Right atrium auricular region (tissue), 2 donors: ENCODE measurements around the gene GRM4. TPM values are rescaled to one million over a fixed set of nuclear protein-coding genes. Genes with fewer than 3 reads are reported as not detected.
"Not testable (repeated sequence)": the region's sequence is repeated elsewhere in the genome, so short reads cannot be mapped to it uniquely, and the experiment has no call there.

Experiments used
- DNase-seq: peaks from one replicate; pipeline ENCODE4 v3.0.0-alpha.2; 2019; ENCODE audit warnings: low spot score
- H3K27ac ChIP-seq, 2 donors: fragments of 200-600 bp; sonication (generic); 1 replicate in 1 of 2; 2 replicates in 1 of 2; pipeline ENCODE4 v1.5.1; 2016 to 2019
- H3K27me3 ChIP-seq, 2 donors: fragments of 200-600 bp; sonication (generic); one replicate each; pipeline versions ENCODE4 v1.5.1 to v1.6.0; 2017 to 2019
- H3K36me3 ChIP-seq: fragments of 200-600 bp; sonication (generic); one replicate; pipeline ENCODE4 v1.5.1; 2016
- H3K4me1 ChIP-seq, 2 donors: fragments of 200-600 bp; sonication (generic); one replicate each; pipeline versions ENCODE4 v1.5.1 to v1.6.0; 2017 to 2019
- H3K4me3 ChIP-seq, 2 donors: fragments of 200-600 bp; sonication (generic); 1 replicate in 1 of 2; 2 replicates in 1 of 2; pipeline ENCODE4 v1.5.1; 2017 to 2019; ENCODE audit warnings: mild to moderate bottlenecking in 1 of 2, moderate library complexity in 1 of 2
- H3K9me3 ChIP-seq, 2 donors: fragments of 200-600 bp; sonication (generic); one replicate each; pipeline ENCODE4 v1.5.1; 2019
- total RNA-seq, 2 donors: library from RNA; depleted of rRNA; stranded (reverse); fragments of >200 nt; gene quantifications; one replicate each; pipeline ENCODE4 v1.1.0, GENCODE V29; 2016
- TF ChIP-seq, protein P1 (sequence below), 2 donors: fragments of 200-600 bp; sonication (generic); IDR thresholded peaks; one replicate each; pipeline ENCODE4 v1.5.1; 2019; ENCODE audit warnings: antibody characterized with exemption in 2 of 2

The GRM4 gene
- total RNA-seq, 2 donors from 2014 or later = not detected

DNA sequence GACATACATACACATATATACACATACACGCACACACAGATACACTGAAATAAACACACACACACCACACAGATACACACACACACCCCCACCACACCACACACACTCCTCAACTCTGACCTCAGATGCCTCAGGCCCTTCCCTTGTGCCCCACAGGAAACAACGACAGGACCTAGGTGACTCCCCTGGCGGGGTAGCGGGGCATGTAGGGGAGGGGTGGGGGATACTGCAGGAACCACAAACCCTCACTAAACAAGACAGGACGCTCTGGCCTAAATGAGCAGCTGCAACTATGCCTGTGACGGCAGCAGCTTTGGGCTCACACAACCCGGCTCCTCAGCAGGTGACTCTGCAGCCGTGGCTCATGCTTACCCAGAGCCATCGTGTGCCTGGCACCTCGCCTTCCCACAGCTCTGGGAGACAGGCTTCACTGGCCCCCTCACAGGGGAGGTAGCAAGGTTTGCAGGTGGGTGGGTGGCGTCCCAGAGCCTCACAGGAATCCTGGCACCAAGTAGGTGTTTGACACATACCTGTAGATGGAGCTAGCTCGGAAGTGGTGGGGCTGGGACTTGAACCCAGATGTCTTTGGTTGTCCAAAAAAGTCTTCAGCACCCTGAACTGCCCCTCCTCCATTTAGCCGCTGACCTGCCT is 100.8 kb downstream of the GRM4 start:
- H3K27me3 ChIP-seq = no peaks in the 10 kb centered on the region

DNA sequence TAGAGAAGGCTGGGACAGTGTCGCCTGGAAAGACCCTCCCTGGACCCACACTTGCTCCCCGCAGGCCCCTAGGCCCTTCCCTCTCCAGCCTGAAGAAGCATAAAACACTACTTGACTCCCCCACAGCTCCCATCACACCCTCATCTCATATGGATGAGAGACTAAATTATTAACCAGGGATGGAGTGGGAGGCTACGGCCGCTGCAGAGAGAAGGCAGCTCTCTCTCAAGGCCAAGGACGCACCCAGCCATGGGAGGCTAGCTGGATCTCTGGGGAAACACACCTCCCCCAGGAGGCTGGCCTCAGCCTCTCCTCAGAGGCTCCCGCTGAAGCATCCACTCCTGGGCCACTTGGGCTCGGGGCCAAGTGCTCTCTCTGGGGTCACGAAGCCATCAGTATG is 102.5 kb downstream of the GRM4 start:
- Histone ChIP-seq H3K9me3 (no peaks in the 10 kb centered on the region), H3K27ac (no peak overlapping the region), H3K27me3 (no peaks in the 10 kb centered on the region), H3K4me3 (no peak overlapping the region), H3K4me1 (no peaks in the 10 kb centered on the region), H3K36me3 (no peaks in the 10 kb centered on the region)
- TF ChIP-seq, protein P1, sequence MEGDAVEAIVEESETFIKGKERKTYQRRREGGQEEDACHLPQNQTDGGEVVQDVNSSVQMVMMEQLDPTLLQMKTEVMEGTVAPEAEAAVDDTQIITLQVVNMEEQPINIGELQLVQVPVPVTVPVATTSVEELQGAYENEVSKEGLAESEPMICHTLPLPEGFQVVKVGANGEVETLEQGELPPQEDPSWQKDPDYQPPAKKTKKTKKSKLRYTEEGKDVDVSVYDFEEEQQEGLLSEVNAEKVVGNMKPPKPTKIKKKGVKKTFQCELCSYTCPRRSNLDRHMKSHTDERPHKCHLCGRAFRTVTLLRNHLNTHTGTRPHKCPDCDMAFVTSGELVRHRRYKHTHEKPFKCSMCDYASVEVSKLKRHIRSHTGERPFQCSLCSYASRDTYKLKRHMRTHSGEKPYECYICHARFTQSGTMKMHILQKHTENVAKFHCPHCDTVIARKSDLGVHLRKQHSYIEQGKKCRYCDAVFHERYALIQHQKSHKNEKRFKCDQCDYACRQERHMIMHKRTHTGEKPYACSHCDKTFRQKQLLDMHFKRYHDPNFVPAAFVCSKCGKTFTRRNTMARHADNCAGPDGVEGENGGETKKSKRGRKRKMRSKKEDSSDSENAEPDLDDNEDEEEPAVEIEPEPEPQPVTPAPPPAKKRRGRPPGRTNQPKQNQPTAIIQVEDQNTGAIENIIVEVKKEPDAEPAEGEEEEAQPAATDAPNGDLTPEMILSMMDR (IDR thresholded peaks at IDR 0.05) = no peak
- DNase-seq = no peak

More for the DNA sequence above, 100.8 kb downstream of the GRM4 start:
- DNase-seq = no peak
- Histone ChIP-seq H3K4me3 (no peak overlapping the region), H3K9me3 (no peaks in the 10 kb centered on the region), H3K4me1 (no peaks in the 10 kb centered on the region), H3K27ac (no peak overlapping the region), H3K36me3 (no peaks in the 10 kb centered on the region)
- TF ChIP-seq, protein P1 (IDR thresholded peaks at IDR 0.05) = no peak

DNA sequence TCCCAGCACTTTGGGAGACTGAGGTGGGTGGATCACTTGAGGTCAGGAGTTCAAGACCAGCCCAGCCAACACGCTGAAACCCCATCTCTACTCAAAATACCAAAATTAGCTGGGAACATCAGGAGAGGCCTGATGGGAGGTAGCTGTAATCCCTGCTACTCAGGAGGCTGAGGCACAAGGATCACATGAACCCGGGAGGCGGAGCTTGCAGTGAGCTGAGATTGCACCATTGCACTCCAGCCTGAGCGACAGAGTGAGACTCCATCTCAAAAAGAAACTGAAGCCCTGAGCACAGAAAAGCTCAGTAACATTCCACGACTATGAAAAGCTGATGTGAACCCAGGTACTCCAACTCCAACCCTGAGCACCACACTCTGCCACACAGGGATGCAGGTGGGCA is 103.9 kb downstream of the GRM4 start:
- not testable (repeated sequence) for H3K4me3 ChIP-seq, H3K36me3 ChIP-seq, H3K9me3 ChIP-seq, H3K27ac ChIP-seq, DNase-seq, H3K4me1 ChIP-seq, H3K27me3 ChIP-seq

DNA sequence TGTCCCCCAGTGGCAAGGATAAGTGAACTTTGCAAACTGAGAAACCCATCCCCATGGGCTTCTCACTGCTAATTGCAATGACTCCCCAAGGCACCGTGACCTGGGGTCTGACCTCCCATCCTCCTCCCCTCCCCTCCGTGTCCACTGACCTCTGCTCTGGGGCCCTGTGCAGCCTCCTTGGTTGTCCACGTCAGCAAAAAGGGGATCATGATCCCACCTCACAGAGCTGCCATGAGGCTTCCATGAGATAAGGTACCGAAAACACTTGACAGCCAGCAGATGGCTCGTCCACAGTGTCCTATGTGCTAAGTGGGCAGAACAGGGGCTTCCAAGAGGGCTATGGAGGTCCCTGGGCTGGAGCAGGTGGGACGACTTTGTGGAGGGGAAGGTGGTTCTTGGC is 104.5 kb downstream of the GRM4 start:
- Histone ChIP-seq H3K36me3 (no peaks in the 10 kb centered on the region), H3K9me3 (no peaks in the 10 kb centered on the region), H3K27me3 (no peaks in the 10 kb centered on the region), H3K4me1 (no peaks in the 10 kb centered on the region), H3K27ac (no peak overlapping the region), H3K4me3 (no peak overlapping the region)
- DNase-seq = no peak
- TF ChIP-seq, protein P1 (IDR thresholded peaks at IDR 0.05) = no peak

DNA sequence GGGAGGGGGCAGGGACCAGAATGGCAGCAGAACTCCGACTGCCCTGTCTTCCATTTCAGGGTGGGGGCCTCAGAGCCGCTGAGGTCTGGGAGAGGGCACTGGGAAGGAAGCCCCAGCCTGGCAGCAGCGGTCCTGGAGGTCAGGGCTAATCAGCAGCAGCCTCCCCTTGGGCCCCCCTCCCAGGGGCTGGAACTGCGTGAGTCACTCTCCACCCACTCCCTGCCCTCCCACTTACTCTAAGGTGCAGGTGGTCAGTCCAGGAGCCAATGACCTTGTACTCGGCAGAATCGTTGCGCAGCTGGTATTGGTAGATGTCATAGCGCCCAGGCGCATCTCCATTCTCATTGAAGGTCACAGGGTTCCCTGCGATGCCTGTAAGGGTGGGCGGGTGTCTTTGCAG is 105.9 kb downstream of the GRM4 start:
- no peaks in the 10 kb centered on the region for H3K36me3 ChIP-seq
- TF ChIP-seq, protein P1 (IDR thresholded peaks at IDR 0.05) = no peak
- no peak for DNase-seq
- no peak overlapping the region for H3K27ac ChIP-seq
- H3K27me3 ChIP-seq = no peaks in the 10 kb centered on the region
- H3K9me3 ChIP-seq = no peaks in the 10 kb centered on the region
- H3K4me3 ChIP-seq = no peak overlapping the region
- H3K4me1 ChIP-seq = no peaks in the 10 kb centered on the region

DNA sequence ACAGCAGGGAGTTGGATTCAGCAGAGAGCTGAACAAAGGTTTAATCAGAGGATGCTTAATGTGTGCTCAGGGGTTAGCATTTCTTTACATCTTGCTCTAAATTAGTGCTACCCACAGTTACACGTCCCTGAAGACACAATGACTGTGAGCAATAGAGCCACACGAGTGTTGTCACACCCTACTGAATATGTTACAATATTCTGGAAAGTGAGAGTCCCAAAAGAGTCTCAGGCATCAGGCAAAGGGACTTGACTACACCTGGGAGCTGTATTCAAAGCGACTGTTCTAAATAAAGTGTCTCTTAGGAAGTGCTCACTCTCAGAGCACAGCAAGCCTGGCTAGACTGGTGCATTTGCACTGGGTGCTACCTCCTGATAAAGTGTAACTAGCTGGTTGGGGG is 108.7 kb downstream of the GRM4 start:
- Histone ChIP-seq H3K27me3 (no peaks in the 10 kb centered on the region), H3K9me3 (no peaks in the 10 kb centered on the region), H3K4me3 (no peak overlapping the region)

More for the DNA sequence above, 108.7 kb downstream of the GRM4 start:
- Histone ChIP-seq H3K27ac (no peak overlapping the region), H3K36me3 (no peaks in the 10 kb centered on the region), H3K4me1 (no peaks in the 10 kb centered on the region)
- TF ChIP-seq, protein P1 (IDR thresholded peaks at IDR 0.05) = no peak
- no peak for DNase-seq
